Posterior vena cava (tissue), 2 donors: Measurements from ENCODE around the gene PBOV1. TPM values are rescaled to one million over a fixed set of nuclear protein-coding genes. Genes with fewer than 3 reads are reported as not detected.

Source experiments
- DNase-seq: peaks from one replicate; pipeline ENCODE4 v3.0.0-alpha.2; 2020; ENCODE audit warnings: low spot score
- intact Hi-C, 2 donors: fragments of 100-400 bp; cut with DNase I; formaldehyde crosslinking; loops; one replicate each; pipeline versions ENCODE4 v1.14.1 to v1.14.2; 2022 to 2023
- long read RNA-seq, 2 donors: library from polyadenylated mRNA; unstranded; transcript quantifications; one replicate each; pipeline ENCODE4 v2.0.0, GENCODE V29; 2020 to 2021
- total RNA-seq, 2 donors: library from RNA; stranded (reverse); fragmentation: NEBNext Ultra II Directional; extraction: Animal tissue kit (Norgen Biotek cat#: 25700); gene quantifications; one replicate each; pipeline ENCODE4 v1.2.1, GENCODE V29; 2021
- donor health status: DM: yes; HTN: yes; CAD: no.
- donor health status: DM: yes; HTN: yes; CAD: no.

Gene PBOV1
- not detected for total RNA-seq
- long read RNA-seq, donor 1, result 0 reads
- long read RNA-seq, donor 2, result 0 reads

DNA sequence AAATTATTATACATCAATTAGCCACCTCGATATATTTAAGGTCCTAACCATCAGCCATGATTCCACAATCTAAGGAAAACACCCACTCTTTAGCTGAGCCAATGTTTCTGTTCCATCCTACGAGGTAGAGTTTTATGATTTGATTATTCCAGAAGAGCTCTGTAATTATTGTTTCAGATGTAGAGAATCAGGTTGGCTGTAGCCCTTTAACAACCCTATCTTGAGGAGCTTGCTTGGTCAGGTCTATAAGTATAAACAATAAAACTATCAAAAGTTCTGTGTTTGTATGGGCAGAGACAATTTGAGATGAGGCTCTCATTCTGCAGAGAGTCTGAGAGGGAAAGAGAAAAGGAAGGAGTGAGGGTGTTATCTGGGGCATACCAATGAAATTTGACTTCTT lies at the start of gene PBOV1:
PBOV1 (minus strand) TSS at position 43 of the 400 bp plus-strand sequence. CDS start 96 bp downstream, outside the sequence.
- no peak for DNase-seq
- intact Hi-C loops, result no loop called here

DNA sequence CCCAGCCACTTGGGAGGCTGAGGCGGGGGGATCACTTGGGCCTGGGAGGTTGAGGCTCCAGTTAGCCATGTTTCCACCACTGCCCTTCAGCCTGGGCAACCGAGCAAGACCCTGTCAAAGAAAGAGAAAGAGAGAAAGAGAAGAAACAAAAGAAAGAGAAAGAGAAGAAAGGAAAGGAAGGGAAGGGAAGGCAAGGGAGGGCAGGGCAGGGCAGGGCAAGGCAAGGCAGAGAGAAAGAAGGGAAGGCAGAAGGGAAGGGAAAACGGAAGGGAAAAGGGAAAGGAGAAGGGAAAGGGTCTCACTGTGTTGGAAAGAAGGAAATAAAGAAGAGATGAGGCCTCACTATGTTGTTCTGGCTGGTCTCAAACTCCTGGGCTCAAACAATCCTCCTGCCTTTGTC lies 47.8 kb upstream of the PBOV1 start:
- no peak for DNase-seq
- intact Hi-C loops, result no loop called here

DNA sequence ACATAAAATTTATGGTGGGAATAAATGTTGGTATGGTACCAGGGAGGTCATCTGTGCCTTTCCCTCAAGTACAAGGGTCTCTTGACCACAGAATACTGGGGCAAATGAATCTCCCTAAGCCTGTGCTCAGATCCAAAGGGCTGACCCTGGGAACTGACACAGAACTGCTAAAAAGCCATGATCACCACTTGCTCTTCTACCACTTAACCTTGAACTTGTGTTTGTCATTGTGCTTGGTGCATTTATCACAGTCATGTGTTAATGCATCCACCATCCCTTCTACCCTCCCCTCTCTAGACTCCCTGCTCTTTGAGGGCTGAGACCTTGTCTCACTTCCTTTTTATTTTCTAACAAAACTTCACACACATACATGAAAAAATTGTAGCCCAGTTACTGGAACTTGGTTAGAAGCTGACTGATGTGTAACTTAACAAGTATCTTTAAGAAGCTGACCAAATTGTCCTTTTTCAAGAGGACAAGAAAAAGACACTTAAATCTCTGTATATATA lies 46.1 kb upstream of the PBOV1 start:
- DNase-seq, result no peak
- intact Hi-C loops, result no loop called here

DNA sequence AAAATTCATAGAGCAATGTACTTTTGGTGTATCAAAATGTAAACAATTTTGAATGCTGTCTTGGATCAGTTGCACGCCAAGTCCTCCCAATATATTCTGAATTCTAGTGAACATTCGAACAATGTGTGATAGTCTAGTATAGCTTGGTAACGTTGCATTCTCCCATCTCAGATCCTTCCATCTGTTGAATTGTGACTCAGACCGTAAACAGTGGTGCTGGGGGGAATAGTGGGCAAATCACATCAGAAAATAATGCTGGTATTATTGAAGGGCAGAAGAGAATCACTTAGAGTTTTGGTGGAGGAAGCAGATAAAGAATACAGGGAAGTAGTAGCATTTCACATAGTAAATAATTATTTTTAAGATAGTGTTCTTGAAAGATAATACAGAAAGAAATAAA lies 45.7 kb upstream of the PBOV1 start:
- intact Hi-C loops, result no loop called here
- DNase-seq, result no peak

DNA sequence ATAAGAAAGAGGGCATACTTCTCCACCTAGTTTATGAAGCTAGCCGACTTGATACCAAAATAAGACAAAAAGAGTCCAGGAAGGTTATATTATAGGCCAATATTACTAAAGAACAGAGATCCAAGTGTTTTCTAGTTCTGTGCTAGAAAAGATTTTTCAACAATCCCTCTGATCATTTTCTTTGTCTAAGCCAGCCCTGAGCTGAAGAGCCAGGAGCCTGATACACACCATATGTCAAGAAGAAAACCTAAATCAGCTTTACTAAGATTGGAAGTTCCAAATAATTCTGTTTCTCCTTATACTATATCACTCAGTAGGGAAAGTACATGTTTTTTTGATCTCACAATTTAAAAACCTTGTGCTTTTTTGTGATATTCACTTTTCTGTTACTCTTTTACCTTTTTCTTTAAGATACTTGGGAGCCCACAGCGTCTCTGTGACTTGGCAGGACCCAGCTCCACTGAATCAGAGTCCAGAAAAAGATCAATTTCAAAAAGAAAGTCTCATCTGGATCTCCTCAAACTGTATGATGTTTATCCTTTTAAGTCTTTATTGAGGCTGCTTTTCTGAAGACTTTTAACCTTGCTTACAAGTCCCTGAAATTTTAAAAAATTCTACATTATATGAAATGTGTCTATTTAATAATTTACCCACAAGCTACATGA lies 43.0 kb upstream of the PBOV1 start:
- intact Hi-C loops, result no loop called here
- DNase-seq, result no peak

DNA sequence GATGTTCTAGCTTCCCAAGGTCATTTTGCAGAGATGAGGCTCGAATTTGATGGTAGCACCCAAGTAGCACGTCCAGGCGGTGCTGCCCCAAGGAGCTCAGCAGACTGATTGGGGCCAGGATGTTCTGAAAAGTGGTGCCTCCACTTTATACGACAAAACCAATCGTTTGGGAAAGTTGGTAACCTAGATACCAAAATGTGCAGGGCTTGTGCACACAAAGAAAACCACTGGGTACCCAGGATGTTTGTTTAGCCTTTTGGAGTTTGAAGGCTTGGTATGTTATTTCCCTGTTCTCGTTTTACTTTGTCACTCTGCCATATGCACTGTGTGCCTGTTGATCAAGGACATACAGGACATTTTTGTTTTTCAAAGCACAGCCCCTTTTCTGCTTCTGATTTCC lies 40.7 kb upstream of the PBOV1 start:
- no peak for DNase-seq
- intact Hi-C loops, result no loop called here

DNA sequence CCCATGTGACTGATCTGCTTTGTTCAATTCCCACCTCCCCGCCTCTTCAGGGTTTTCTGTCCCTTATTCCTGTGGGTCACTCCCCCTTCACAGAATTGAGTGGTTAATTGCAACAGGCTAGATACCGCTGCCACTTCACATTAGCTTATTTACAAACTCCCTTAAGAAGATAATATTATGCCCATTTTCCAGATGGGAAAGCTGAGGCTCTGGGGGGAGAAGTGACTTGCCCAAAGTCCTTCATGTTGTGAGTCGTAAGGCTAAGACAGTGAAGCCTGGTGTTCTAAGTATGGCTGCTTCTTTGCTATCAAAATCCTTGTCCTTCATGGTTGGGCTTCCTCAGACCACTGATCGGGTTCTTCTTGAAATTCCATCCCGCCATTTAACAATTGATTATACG lies 39.9 kb upstream of the PBOV1 start:
- intact Hi-C loops, result no loop called here
- DNase-seq, result no peak

DNA sequence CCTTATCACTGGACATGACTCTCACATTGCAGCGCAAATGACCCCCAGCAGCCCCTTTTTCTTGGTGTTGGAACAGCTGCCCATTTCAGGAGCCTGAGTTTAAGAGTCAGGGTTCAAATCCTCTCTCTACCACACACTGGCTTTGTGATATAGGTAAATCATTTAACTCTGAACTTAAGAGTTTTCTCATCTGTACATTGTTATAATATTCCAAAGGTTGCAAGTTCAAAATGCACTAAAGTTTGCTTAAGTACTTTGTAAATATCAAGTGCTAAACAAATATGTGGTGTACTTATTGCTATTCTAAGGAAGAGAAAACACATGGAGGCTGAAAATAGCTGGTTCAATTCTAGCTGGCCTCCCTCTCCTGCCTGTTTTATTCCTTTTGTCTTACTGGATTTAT lies 39.3 kb upstream of the PBOV1 start:
- DNase-seq, result no peak
- intact Hi-C loops, result no loop called here

DNA sequence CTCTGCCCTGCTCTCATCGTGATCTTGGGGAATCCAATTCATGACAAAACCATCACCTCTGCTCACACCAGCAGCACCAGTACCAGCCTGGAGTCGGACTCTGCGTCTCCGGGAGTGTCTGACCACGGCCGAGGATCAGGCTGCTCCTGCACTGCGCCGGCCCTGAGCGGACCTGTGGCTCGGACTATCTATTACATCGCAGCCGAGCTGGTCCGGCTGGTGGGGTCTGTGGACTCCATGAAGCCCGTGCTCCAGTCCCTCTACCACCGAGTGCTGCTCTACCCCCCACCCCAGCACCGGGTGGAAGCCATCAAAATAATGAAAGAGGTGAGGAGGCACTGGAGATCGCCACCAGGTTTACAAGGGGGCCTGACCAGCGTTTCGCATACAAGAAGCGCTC lies 37.2 kb upstream of the PBOV1 start:
- no peak for DNase-seq
- intact Hi-C loops, result no loop called here

DNA sequence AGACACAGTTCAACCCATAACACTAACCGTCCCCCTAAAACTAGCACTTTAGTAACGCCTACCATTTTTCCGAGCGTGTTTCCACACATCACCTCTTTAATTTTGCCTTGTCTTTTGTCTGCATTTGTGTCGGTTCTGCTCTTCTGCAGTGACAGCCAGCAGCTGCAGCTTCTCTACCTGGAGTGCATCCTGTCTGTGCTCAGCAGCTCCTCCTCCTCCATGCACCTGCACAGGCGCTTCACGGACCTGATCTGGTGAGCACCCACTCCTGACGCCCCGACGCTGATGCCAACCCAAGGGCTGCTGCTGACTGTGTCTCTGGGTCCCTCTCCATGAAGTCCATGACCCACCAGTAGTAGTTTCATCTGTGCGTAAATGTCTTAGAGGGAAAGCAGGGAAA lies 35.4 kb upstream of the PBOV1 start:
- DNase-seq, result no peak
- intact Hi-C loops, result no loop called here

DNA sequence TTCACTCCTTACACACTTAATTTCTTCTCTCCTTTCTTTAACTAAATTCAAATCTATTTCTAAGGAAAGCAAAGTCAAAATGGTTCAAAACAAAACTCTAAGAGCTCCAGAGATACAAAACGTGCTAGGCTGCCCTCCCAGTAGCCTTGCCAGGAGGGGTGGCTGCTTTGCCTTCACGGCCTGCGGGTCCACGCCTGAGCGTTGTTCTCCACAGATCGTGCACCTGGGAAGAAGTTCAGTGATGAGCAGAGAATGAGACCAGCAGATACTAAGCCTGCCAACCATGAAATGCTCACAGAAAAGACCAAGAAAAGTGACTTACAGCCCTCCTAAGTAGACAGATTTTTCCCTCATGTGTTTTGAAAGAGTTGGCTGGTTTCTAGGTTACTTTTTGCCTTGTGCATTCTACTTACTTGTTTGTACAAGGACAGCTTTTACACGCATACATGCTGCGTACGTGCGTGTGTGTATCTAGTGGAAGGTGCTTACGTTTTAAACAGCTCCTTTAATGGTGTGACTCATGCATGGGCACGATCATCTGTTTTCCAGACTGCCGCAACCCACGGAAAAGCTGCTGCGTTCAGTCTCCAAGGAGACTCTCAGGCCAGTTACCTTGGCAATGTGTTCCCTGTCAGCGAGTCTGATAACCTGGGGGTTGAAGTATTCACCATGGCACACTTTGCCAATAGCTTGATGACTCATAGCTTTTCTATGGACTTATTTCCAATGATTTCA lies 32.4 kb upstream of the PBOV1 start:
- intact Hi-C loops, result no loop called here
- no peak for DNase-seq

DNA sequence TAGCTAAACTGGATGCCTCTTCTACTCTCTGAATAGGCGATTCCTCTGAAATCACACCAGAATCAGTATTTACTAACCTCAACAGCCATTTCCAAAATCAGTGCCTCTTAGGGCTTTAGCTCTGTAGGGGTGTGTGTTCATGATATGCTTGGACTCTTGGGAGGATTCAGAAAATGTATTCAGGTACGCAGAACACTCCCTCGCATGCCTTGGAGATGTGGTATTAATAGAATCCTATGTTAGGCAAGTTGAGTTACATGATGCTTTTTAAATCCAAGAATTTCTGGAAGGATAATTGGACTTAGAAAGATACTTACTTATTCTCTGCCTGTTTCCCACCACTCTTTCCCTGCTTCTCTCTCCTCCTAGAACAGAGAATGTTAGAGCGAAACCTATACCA lies 31.8 kb upstream of the PBOV1 start:
- intact Hi-C loops, result no loop called here
- DNase-seq, result no peak

DNA sequence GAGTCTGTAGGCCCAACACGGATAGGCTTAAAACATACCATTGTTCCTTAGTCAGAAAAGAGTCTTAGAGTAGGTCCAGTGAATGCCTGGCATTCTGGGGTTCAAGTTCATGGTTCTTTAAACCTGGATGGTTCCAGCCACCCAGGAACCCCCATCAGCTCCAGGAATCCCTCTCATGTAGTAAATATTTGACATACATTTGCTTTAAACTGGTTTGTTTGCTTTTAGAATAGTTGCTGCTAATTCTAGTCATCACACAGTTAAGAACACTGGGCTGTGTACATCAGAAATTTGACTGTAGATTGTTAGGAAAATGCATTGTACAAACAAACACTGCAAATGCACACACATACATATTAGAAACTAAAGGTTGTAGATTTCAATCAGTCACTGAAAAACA lies 30.6 kb upstream of the PBOV1 start:
- DNase-seq, result no peak
- intact Hi-C loops, result no loop called here

DNA sequence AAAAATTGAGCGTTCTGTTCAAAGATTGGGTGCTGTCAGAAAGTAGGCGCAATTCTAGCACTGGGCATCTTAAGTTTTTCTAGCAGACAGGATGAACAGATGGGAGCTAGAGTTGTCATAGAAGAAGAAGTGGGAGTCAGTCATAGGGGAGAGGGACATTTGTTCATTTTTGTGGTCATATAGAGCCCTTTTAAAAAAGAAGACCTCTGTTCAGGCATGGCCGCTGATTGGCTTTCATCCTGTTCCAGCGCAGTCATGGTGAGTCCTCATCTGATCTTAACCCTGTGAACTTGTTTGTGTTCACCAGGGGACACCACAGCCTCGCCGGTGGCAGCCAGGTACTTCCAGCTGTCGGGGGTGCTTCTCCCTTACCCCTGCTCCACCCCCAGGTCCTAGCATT lies 29.7 kb upstream of the PBOV1 start:
- DNase-seq, result no peak
- intact Hi-C loops, result no loop called here

DNA sequence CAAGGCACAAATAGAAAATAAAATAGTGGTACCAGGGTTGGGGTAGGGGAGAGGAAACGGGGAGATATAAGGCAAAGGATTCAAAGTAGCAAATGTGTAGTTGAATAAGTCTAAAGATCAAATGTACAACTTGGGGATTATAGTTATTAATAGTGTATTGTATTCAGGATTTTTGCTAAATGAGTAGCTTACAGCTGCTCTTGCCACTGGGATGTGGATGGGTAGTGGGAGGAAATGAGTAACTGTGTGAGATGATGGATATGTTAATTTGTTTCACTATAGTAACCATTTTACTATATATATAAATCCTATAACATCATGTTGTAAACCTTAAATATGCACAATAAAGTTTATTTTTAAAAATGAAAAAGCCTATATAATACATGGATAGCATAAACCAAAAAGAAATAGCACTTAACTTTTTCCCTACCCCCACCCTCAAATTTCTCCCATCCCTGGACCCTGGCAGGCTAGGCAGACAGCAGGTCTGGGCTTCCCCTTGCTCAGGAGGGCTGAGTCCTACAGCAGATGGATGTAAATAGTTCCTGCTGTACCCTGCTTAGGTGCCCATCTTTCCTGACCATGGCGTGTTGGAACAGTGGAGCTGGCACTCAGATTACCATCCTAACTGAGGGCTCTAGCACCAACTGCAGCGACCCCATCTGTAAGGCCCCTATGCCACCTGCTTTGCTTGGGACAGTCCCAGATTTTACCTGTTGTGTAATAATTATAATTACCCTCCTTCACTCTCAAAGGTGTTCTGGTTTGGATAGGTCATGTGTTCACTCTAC lies 28.6 kb upstream of the PBOV1 start:
- no peak for DNase-seq
- intact Hi-C loops, result no loop called here

DNA sequence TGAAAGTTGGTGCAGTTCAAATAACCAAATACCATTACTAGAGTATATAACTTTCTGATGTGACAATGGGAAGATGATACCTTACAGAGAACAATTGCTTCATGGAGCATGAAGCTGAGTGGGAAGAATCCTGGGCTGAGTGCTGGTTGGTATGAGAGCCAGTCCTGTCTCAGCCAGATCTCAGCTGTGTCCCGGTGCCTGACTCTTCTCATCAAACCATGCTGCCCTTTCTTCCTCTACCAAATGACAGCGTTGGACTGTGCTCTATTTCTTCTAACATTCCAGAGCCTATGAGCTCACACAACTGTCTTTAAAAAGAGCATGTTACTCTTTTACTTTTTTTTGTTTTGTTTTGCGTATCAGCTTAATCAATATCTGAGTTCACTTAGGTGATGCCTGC lies 27.5 kb upstream of the PBOV1 start:
- intact Hi-C loops, result no loop called here

DNA sequence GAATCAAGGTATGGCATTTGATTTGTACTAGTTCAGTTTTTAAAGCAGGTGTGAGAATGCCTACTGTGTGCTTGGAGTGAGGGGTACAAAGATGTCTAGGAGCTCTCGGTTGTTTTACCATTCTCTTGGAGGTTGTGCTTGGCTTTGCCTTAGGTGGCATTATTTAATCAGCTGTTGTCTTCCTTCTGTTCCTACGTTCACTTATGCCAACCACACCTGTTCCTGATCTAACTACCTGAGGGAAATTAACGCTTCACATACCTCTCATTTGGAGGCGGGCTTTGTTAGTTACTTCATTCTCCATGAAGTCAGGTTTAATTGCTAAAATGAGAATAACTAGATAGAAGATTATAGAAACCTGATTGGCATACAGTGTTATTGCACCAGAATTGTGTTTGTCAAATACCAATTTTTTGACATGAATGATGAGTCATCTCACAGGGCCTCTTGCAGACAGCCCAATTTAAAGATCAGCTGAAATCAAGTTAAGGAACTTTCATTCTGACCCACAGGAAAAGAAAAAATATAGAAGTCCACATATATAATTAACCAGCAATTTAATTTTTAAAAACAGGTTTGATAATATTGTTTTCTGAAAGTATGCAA lies 24.8 kb upstream of the PBOV1 start:
- intact Hi-C loops, result no loop called here
- no peak for DNase-seq

More for the DNA sequence above, 27.5 kb upstream of the PBOV1 start:
- DNase-seq, result no peak

DNA sequence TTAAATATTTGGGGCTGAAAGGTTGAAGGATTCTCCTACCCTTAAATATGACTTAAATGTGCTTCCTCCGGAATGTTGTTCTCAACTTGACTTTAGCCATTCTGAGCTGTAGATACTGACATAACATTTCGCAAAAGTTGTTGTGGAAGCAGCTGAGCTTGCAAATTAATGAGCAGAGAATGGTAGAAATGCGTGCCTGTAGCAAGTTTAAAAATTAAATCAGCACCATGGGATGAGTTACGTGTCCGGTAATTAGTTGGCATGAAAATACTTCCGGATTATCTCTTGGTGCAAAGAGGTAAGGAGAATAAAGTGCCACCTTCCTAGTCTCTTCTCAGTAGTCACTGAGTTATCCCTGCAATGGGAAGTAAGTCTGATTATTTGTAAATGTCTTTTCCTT lies 23.6 kb upstream of the PBOV1 start:
- DNase-seq, result no peak
- intact Hi-C loops, result no loop called here

DNA sequence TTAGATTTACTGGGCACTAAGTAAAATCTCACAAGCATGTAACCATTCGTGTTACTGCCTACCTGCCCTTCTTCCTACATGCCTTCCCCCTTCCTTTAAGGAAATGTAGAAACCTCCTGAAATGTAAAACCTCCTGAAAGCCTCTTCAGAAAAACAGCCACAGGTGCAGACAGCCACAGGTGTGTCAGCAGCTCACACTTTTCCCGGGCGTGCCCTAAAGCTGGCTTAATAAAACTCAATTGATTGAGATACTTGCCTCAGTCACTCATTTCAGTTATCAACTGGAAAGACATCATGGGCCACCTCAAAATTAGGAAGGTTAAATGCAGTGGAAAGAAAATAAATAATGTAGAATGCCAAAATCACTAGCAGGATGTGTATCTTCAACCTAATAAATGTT lies 23.1 kb upstream of the PBOV1 start:
- no peak for DNase-seq
- intact Hi-C loops, result no loop called here
